Endodermal cell (in vitro differentiated cells): ENCODE measurements around the gene C12orf42. TPM values are rescaled to one million over a fixed set of nuclear protein-coding genes. Genes with fewer than 3 reads are reported as not detected.
A peak's percentile ranks its signal among the peaks of the same experiment; 100 is the strongest.

ENCODE experiments used
- DNase-seq: peaks from one replicate; pipeline ENCODE4 v3.0.0-alpha.2; 2017
- H3K27ac ChIP-seq: 2 replicates; pipeline ENCODE4 v1.5.1; 2013; ENCODE audit warnings: mild to moderate bottlenecking, low read depth, low read length, moderate library complexity
- H3K27me3 ChIP-seq: 2 replicates; pipeline ENCODE4 v1.6.1; 2013; ENCODE audit warnings: mild to moderate bottlenecking, low read length, moderate library complexity; ENCODE audit not compliant: insufficient read depth, control insufficient read depth, poor library complexity, severe bottlenecking
- H3K36me3 ChIP-seq: 2 replicates; pipeline ENCODE4 v1.7.0; 2013; ENCODE audit warnings: mild to moderate bottlenecking, low read length, moderate library complexity; ENCODE audit not compliant: control insufficient read depth, insufficient read depth
- H3K4me1 ChIP-seq: one replicate; pipeline ENCODE4 v1.7.0; 2013; ENCODE audit warnings: low read length; ENCODE audit not compliant: control insufficient read depth, insufficient read depth
- H3K4me3 ChIP-seq: 2 replicates; pipeline ENCODE4 v1.5.1; 2013; ENCODE audit warnings: mild to moderate bottlenecking, low read length, moderate library complexity
- H3K9ac ChIP-seq: 2 replicates; pipeline ENCODE4 v1.6.1; 2013; ENCODE audit warnings: mild to moderate bottlenecking, low read length, moderate library complexity; ENCODE audit not compliant: poor library complexity, severe bottlenecking; ENCODE audit errors: extremely low read depth
- H3K9me3 ChIP-seq: 2 replicates; pipeline ENCODE4 v1.6.1; 2013; ENCODE audit warnings: mild to moderate bottlenecking, low read length, moderate library complexity; ENCODE audit not compliant: control insufficient read depth
- H3K27ac Mint-ChIP-seq: 2 replicates; pipeline ENCODE4 v1.8.0; 2020; ENCODE audit warnings: mixed read lengths
- H3K27me3 Mint-ChIP-seq: 2 replicates; pipeline ENCODE4 v1.8.0; 2021; ENCODE audit warnings: mild to moderate bottlenecking, mixed read lengths; ENCODE audit not compliant: insufficient read depth
- H3K36me3 Mint-ChIP-seq: 2 replicates; pipeline ENCODE4 v1.8.0; 2020; ENCODE audit warnings: low read depth, mixed read lengths
- H3K4me1 Mint-ChIP-seq: 2 replicates; pipeline ENCODE4 v1.8.0; 2020; ENCODE audit warnings: mixed read lengths
- H3K4me3 Mint-ChIP-seq: 2 replicates; pipeline ENCODE4 v1.8.0; 2020; ENCODE audit warnings: mild to moderate bottlenecking, moderate library complexity, mixed read lengths
- H3K9me3 Mint-ChIP-seq: 2 replicates; pipeline ENCODE4 v1.8.0; 2020; ENCODE audit warnings: mild to moderate bottlenecking, mixed read lengths
- CTCF ChIP-seq: fragments of 200-600 bp; sonication (generic); conservative IDR thresholded peaks from 2 replicates; pipeline ENCODE4 v1.5.0; 2021; ENCODE audit warnings: antibody characterized with exemption, mild to moderate bottlenecking
- WGBS, 2 experiments: methylation state at CpG; one replicate each; pipeline versions ENCODE4 v1.1.5 to v1.1.7; 2013; ENCODE audit warnings: missing lambda C conversion rate in 2 of 2, mixed read lengths in 1 of 2; ENCODE audit not compliant: insufficient coverage in 1 of 2, insufficient read length in 1 of 2; 5-methylcytosine and 5-hydroxymethylcytosine counted together
- total RNA-seq, 2 donors: library from RNA; stranded (reverse); fragmentation: NEBNext Ultra II Directional in 1 of 2; extraction: Animal tissue kit (Norgen Biotek cat#: 25700) in 1 of 2; gene quantifications; 2 replicates in 1 of 2; 3 replicates in 1 of 2; pipeline ENCODE4 v1.2.1, GENCODE V29; 2021

C12orf42 gene
- total RNA-seq, 2 donors from 2014 or later, result not detected

GRCh38 chr12:103499571-103499970, 3.8 kb upstream of the C12orf42 start:
- no peak overlapping the region for H3K9ac ChIP-seq
- H3K4me1 Mint-ChIP-seq, result peaks cover 10% of the 10 kb centered on the region
- no peaks in the 10 kb centered on the region for H3K36me3 ChIP-seq
- peaks cover 5% of the 10 kb centered on the region for H3K4me1 ChIP-seq
- no peak overlapping the region for H3K4me3 ChIP-seq
- H3K27me3 Mint-ChIP-seq, result peaks cover 14% of the 10 kb centered on the region
- no peaks in the 10 kb centered on the region for H3K36me3 Mint-ChIP-seq
- no peaks in the 10 kb centered on the region for H3K9me3 Mint-ChIP-seq
- no peak for TF ChIP-seq CTCF
- peaks cover 32% of the 10 kb centered on the region for H3K27me3 ChIP-seq
- DNase-seq, result no peak
- no peak overlapping the region for H3K4me3 Mint-ChIP-seq
- H3K27ac Mint-ChIP-seq, result no peak overlapping the region
- H3K9me3 ChIP-seq, result no peaks in the 10 kb centered on the region
- H3K27ac ChIP-seq, result no peak overlapping the region

- no peak overlapping the region for H3K9ac ChIP-seq
- peaks cover 5% of the 10 kb centered on the region for H3K4me1 ChIP-seq
- no peaks in the 10 kb centered on the region for H3K9me3 ChIP-seq
- DNase-seq, result no peak
- H3K27ac ChIP-seq, result no peak overlapping the region
- Mint-ChIP-seq H3K27me3 (peaks cover 19% of the 10 kb centered on the region), H3K4me3 (no peak overlapping the region), H3K9me3 (no peaks in the 10 kb centered on the region), H3K4me1 (peaks cover 10% of the 10 kb centered on the region), H3K27ac (no peak overlapping the region), H3K36me3 (no peaks in the 10 kb centered on the region)
- H3K27me3 ChIP-seq, result peaks cover 38% of the 10 kb centered on the region
- WGBS, 2 experiments, result 80 to 86% methylated on average over 1 of the region's 2 CpGs
- H3K4me3 ChIP-seq, result no peak overlapping the region
- H3K36me3 ChIP-seq, result no peaks in the 10 kb centered on the region
- TF ChIP-seq CTCF, result no peak
Observed at GRCh38 chr12:103498990-103499389, 3.2 kb upstream of the C12orf42 start.

- H3K9ac ChIP-seq, result no peak overlapping the region
- no peaks in the 10 kb centered on the region for H3K9me3 ChIP-seq
- H3K27ac ChIP-seq, result peak overlapping the region; percentile 84
- H3K27me3 ChIP-seq, result peaks cover 37% of the 10 kb centered on the region
- H3K36me3 Mint-ChIP-seq, result no peaks in the 10 kb centered on the region
- H3K4me1 Mint-ChIP-seq, result peaks cover 10% of the 10 kb centered on the region
- no peak overlapping the region for H3K27ac Mint-ChIP-seq
- 7 to 10% methylated on average over 9 to 16 of the region's 24 CpGs for WGBS, 2 experiments
- H3K36me3 ChIP-seq, result no peaks in the 10 kb centered on the region
- peaks cover 35% of the 10 kb centered on the region for H3K27me3 Mint-ChIP-seq
- no peaks in the 10 kb centered on the region for H3K9me3 Mint-ChIP-seq
- H3K4me1 ChIP-seq, result peaks cover 5% of the 10 kb centered on the region
- no peak for TF ChIP-seq CTCF
- peak overlapping the region; percentile 72 for H3K4me3 ChIP-seq
- H3K4me3 Mint-ChIP-seq, result peak overlapping the region; percentile 53
- no peak for DNase-seq
Observed at GRCh38 chr12:103494734-103495468, 867 bp downstream of the C12orf42 start.
